ENCODE measurements around the gene SEMA7A.

SEMA7A gene

GRCh38 chr15:74415966-74416916 lies 17.5 kb downstream of the SEMA7A start:
- peak; percentile 29 for DNase-seq (ENCODE audit: low spot score)

GRCh38 chr15:74414603-74415338 lies 19.0 kb downstream of the SEMA7A start:
- no peak for DNase-seq (ENCODE audit: low spot score)

GRCh38 chr15:74414081-74414580 lies 19.6 kb downstream of the SEMA7A start:
- no peak for DNase-seq (ENCODE audit: low spot score)

DNA sequence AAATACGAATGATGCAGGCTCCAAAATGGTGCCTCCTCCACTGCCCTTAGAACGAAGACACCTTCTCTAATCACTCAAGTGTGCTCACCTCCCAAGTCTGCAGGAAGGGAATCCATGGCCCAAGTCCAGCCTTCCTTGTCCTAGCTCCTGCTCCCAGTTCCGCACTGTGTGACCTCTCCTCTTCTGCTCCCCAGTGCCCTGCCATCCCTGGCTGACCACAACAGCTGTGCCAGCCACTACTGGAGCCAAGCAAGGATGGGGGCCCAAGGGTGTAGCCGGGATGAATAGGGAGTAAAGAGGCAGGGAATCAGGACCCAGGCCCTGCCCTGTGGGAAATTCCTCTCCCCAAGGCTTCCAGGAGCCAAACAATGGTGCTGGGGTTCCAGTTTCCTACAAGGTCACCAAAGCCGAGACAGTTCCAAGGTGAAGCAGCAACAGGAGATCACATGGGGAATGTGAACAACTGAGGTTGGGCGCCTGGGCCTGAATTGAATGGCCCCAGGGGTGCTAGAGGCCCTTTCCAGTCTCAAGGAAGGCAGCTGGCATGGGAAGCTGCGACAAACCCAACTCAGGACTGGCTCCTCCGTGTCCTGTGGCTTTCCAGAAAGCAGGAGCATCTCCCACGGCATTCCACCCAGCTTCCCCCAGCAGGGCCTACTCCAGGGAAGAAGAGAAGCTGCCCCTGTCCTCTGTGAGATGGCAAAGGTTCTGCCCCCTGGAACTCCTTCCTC lies 20.2 kb downstream of the SEMA7A start:
- no peak for DNase-seq (ENCODE audit: low spot score)

- no peak for DNase-seq (ENCODE audit: low spot score)
These were observed 21.6 kb downstream of the SEMA7A start for GRCh38 chr15:74412159-74412558.

GRCh38 chr15:74411686-74412085 lies 22.1 kb downstream of the SEMA7A start:
- no peak for DNase-seq (ENCODE audit: low spot score)

GRCh38 chr15:74410502-74410901 lies 23.3 kb downstream of the SEMA7A start:
- DNase-seq (ENCODE audit: low spot score): no peak

DNA sequence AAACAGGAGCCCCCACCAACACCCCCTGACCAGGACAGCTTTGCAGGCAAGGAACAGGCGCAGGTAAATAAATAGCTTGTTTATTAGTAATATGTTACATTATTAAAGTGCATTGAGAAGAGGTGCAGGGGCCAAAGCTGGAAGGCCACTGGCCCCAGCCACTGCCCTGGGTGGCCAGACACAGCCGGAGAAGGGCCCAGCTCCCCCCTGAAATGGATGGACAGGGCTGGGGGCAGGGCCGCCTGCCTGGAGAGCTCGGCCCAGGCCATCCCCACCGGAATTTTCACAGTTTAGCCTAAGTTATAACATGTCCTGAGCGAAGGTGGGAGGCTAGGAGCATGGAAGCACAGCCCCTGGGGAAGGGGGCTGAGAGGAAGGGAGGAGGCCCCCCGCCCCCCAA lies 24.5 kb downstream of the SEMA7A start:
- DNase-seq (ENCODE audit: low spot score): no peak

GRCh38 chr15:74408815-74409214 lies 24.9 kb downstream of the SEMA7A start:
- DNase-seq (ENCODE audit: low spot score): no peak

- DNase-seq (ENCODE audit: low spot score): no peak
These were observed 25.4 kb downstream of the SEMA7A start for GRCh38 chr15:74408385-74408784.

- peak; percentile 32 for DNase-seq (ENCODE audit: low spot score)
These were observed 26.6 kb downstream of the SEMA7A start for GRCh38 chr15:74406992-74407705.

GRCh38 chr15:74406517-74406916 lies 27.2 kb downstream of the SEMA7A start:
- no peak for DNase-seq (ENCODE audit: low spot score)

- no peak for DNase-seq (ENCODE audit: low spot score)
These were observed 27.9 kb downstream of the SEMA7A start for GRCh38 chr15:74405823-74406222.

DNA sequence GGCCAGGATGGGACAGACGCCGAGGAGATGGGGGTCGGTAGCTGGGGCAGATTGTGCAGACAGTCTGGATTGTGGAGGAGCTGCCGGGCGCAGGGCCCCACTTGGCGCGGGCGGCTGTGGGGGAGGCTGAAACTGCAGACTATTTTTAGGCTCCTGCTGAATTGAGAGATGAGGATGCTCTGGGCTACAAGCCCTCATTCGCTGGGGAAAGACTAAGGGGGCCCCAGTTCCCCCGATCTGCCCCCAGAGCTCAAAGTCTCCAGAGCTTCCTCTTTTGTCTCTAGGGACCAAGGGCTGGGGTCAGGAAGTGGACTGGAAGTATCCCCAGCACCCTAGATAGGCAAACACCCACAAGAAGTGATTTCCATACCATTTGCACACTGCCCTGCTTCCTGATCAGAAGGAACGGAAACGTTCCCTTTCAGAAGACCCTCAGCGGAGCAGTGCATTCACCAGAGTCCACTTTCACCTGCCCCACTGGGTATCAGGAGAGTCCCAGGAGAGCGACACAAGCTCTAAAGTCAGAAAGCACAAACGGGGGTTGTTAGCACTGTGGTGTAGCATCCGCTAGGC lies 29.7 kb downstream of the SEMA7A start:
- DNase-seq (ENCODE audit: low spot score): no peak

GRCh38 chr15:74403588-74403919 lies 30.2 kb downstream of the SEMA7A start:
- DNase-seq (ENCODE audit: low spot score): no peak

- DNase-seq (ENCODE audit: low spot score): no peak
These were observed 30.7 kb downstream of the SEMA7A start for GRCh38 chr15:74402873-74403587.

GRCh38 chr15:74402337-74402841 lies 31.4 kb downstream of the SEMA7A start:
- no peak for DNase-seq (ENCODE audit: low spot score)

- DNase-seq (ENCODE audit: low spot score): no peak
These were observed 32.6 kb downstream of the SEMA7A start for GRCh38 chr15:74400915-74401757.

- DNase-seq (ENCODE audit: low spot score): no peak
These were observed 33.4 kb downstream of the SEMA7A start for GRCh38 chr15:74400313-74400860.

Data from COLO829 (cell line).